ENCODE data around the gene AACS. TPM values are rescaled to one million over a fixed set of nuclear protein-coding genes. Genes with fewer than 3 reads are reported as not detected.

AACS gene
- polyA plus RNA-seq, 1 experiment: 27.5 TPM

DNA sequence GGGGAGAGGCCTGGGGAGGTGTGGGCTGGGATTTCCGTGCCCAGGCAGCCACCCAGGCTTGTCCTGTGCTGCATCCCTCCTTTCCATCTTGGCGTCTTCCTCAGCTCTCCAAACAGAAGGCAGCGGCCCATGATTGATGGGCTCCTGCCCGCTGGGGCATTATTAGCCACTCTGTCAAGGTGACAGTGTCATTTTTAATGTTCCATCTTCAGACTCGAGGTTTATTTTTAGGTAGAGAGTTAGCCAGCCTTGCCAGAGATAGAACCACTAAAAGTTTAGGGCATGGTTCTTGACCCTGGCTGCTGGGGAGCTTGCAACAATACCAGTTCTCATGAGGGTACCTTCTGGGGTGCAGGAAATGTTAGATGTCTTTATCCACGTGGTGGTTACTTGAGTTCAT, 90.1 kb downstream of the AACS start:
- Histone ChIP-seq H3K4me3 (ENCODE audit: low read depth, low read length) (no peak overlapping the region), H3K36me3 (ENCODE audit: control insufficient read depth, insufficient read depth, low read length) (no peaks in the 10 kb centered on the region), H3K27me3 (ENCODE audit: control insufficient read depth, insufficient read depth, low read length) (no peaks in the 10 kb centered on the region)
- TF ChIP-seq, protein P1, sequence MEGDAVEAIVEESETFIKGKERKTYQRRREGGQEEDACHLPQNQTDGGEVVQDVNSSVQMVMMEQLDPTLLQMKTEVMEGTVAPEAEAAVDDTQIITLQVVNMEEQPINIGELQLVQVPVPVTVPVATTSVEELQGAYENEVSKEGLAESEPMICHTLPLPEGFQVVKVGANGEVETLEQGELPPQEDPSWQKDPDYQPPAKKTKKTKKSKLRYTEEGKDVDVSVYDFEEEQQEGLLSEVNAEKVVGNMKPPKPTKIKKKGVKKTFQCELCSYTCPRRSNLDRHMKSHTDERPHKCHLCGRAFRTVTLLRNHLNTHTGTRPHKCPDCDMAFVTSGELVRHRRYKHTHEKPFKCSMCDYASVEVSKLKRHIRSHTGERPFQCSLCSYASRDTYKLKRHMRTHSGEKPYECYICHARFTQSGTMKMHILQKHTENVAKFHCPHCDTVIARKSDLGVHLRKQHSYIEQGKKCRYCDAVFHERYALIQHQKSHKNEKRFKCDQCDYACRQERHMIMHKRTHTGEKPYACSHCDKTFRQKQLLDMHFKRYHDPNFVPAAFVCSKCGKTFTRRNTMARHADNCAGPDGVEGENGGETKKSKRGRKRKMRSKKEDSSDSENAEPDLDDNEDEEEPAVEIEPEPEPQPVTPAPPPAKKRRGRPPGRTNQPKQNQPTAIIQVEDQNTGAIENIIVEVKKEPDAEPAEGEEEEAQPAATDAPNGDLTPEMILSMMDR (IDR thresholded peaks at IDR 0.05; ENCODE audit: insufficient read depth, low read depth, low read length): no peak
- ChIA-PET POLR2A (no interaction called here), CTCF (no interaction called here)
- no peak for DNase-seq (ENCODE audit: low read depth)

GRCh38 chr12:125157177-125157576, 91.9 kb downstream of the AACS start:
- no peaks in the 10 kb centered on the region for H3K36me3 ChIP-seq (ENCODE audit: control insufficient read depth, insufficient read depth, low read length)
- ChIA-PET POLR2A (no interaction called here), CTCF (interaction anchor here (1.5 kb wide), 1 partner anchor 10 kb away, joined by 4 read pairs; no protein-coding TSS in a partner anchor)
- no peaks in the 10 kb centered on the region for H3K27me3 ChIP-seq (ENCODE audit: control insufficient read depth, insufficient read depth, low read length)
- DNase-seq (ENCODE audit: low read depth): no peak
- no peak overlapping the region for H3K4me3 ChIP-seq (ENCODE audit: low read depth, low read length)
- TF ChIP-seq, protein P1 (IDR thresholded peaks at IDR 0.05; ENCODE audit: insufficient read depth, low read depth, low read length): no peak

DNA sequence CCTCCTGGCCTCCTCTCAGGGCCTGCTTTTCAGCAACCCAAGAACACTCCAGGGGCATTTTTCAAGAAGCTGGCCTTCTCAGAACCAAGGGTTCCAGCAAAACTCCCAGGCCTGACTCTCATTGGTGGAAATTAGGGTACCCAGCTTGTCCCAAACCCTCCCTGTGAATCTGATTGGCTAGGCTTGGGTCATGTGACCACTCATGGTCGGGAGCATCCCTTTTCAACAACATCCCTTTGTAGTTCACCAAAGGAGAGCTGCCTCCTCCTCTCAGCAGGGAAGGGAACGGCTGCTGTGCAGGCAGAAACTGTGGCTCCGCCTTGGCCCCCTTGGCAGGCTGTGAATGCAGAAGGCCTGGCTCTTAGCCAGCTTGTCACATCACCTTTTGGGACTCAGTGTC, 94.5 kb downstream of the AACS start:
- DNase-seq (ENCODE audit: low read depth): no peak
- Histone ChIP-seq H3K36me3 (ENCODE audit: control insufficient read depth, insufficient read depth, low read length) (no peaks in the 10 kb centered on the region), H3K4me3 (ENCODE audit: low read depth, low read length) (no peak overlapping the region), H3K27me3 (ENCODE audit: control insufficient read depth, insufficient read depth, low read length) (no peaks in the 10 kb centered on the region)
- POLR2A ChIA-PET: no interaction called here
- CTCF ChIA-PET: interaction anchor here (1.8 kb wide), 1 partner anchor 23 kb away, joined by 7 read pairs; no protein-coding TSS in a partner anchor
- TF ChIP-seq, protein P1 (IDR thresholded peaks at IDR 0.05; ENCODE audit: insufficient read depth, low read depth, low read length): no peak

DNA sequence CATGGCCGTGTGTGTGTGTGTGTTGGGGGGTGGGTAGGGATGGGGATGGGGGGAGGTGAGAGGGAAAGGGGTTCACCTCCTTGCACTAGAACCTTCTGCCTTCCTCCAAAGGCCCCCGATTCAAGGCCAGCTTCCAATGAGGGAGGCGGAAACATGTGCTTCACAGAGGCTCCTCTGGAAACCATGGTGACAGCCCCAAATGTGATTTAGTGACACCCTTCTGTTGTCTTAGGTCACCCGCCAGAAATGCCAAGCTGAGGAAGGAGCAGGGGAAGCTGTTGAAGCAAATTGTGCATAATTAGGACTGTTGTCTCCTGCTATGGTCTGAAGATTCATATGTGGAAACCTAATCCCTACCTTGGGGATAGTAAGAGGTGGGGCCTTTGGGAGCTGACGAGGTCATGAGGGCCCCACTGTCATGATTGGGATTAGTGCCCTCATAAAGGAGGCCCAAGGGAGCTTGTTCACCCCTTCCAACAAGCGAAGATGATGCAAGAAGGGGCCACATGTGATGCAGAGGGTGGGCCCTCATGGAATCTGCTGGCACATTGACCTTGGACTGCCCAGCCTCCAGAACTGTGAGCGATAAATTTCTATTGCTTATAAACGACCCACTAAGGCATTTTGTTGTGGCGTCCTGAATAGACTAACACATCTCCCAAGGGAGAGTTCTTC, 95.2 kb downstream of the AACS start:
- H3K4me3 ChIP-seq (ENCODE audit: low read depth, low read length): no peak overlapping the region
- TF ChIP-seq, protein P1 (IDR thresholded peaks at IDR 0.05; ENCODE audit: insufficient read depth, low read depth, low read length): no peak
- ChIA-PET POLR2A (no interaction called here), CTCF (interaction anchor here (1.8 kb wide), 1 partner anchor 23 kb away, joined by 7 read pairs; no protein-coding TSS in a partner anchor)
- DNase-seq (ENCODE audit: low read depth): no peak
- no peaks in the 10 kb centered on the region for H3K27me3 ChIP-seq (ENCODE audit: control insufficient read depth, insufficient read depth, low read length)
- no peaks in the 10 kb centered on the region for H3K36me3 ChIP-seq (ENCODE audit: control insufficient read depth, insufficient read depth, low read length)

DNA sequence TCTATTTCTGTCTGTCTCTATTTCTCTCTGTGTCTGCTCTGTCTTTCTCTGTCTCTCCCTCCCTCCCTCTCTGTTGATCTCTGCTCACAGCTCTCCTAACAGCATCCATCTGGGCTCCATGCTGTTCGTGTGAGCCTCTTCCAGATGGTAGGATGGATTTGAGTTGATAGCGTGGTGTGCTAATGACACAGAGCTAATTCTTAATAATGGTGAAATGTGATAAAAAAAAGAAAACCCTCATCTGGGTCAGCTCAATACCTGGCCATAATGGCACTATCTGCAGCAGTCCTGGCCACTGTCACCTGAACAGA, 96.4 kb downstream of the AACS start:
- no peak for DNase-seq (ENCODE audit: low read depth)
- ChIA-PET POLR2A (no interaction called here), CTCF (interaction anchor here (1.0 kb wide), 1 partner anchor 10 kb away, joined by 3 read pairs; no protein-coding TSS in a partner anchor)
- H3K4me3 ChIP-seq (ENCODE audit: low read depth, low read length): no peak overlapping the region
- TF ChIP-seq, protein P1 (IDR thresholded peaks at IDR 0.05; ENCODE audit: insufficient read depth, low read depth, low read length): no peak
- H3K27me3 ChIP-seq (ENCODE audit: control insufficient read depth, insufficient read depth, low read length): no peaks in the 10 kb centered on the region
- no peaks in the 10 kb centered on the region for H3K36me3 ChIP-seq (ENCODE audit: control insufficient read depth, insufficient read depth, low read length)

Measured in BJ (cell line).